NB4 (cell line): ENCODE measurements around the gene NKD1.

Experiments used
- DNase-seq: peaks from one replicate; pipeline ENCODE4 v3.0.0; 2010; ENCODE audit warnings: low read depth
- H3K4me3 ChIP-seq: one replicate; pipeline ENCODE4 v1.5.1; 2011; ENCODE audit warnings: mild to moderate bottlenecking, low read depth, low read length, moderate library complexity
- CTCF ChIP-seq: IDR thresholded peaks from one replicate; pipeline ENCODE4 v1.5.1; 2012; ENCODE audit warnings: low read depth, low read length
- MAX ChIP-seq: IDR thresholded peaks from 2 replicates; pipeline ENCODE4 v1.6.1; 2011; ENCODE audit warnings: low read depth, low read length
- MYC ChIP-seq: IDR thresholded peaks from 2 replicates; pipeline ENCODE4 v1.6.1; 2011; ENCODE audit warnings: low read depth, low read length
- POLR2A ChIP-seq: IDR thresholded peaks from 2 replicates; pipeline ENCODE4 v1.6.1; 2011; ENCODE audit warnings: mild to moderate bottlenecking; ENCODE audit not compliant: insufficient read length; ENCODE audit errors: extremely low read depth

Gene NKD1

GRCh38 chr16:50553731-50554360, 5.7 kb downstream of the NKD1 start:
- DNase-seq: no peak
- TF ChIP-seq MAX (no peak), POLR2A (no peak), MYC (no peak), CTCF (no peak)
- no peak overlapping the region for H3K4me3 ChIP-seq

GRCh38 chr16:50555269-50555875, 7.2 kb downstream of the NKD1 start:
- H3K4me3 ChIP-seq: no peak overlapping the region
- no peak for TF ChIP-seq CTCF
- no peak for TF ChIP-seq POLR2A
- no peak for TF ChIP-seq MYC
- TF ChIP-seq MAX: no peak
- no peak for DNase-seq

GRCh38 chr16:50555952-50556673, 7.9 kb downstream of the NKD1 start:
- no peak for TF ChIP-seq MYC
- DNase-seq: no peak
- H3K4me3 ChIP-seq: no peak overlapping the region

GRCh38 chr16:50557046-50557445, 8.8 kb downstream of the NKD1 start:
- no peak for DNase-seq
- H3K4me3 ChIP-seq: no peak overlapping the region
- no peak for TF ChIP-seq CTCF
- no peak for TF ChIP-seq MAX
- TF ChIP-seq MYC: no peak
- TF ChIP-seq POLR2A: no peak

GRCh38 chr16:50558913-50559312, 10.7 kb downstream of the NKD1 start:
- H3K4me3 ChIP-seq: no peak overlapping the region
- DNase-seq: no peak
- TF ChIP-seq POLR2A (no peak), CTCF (no peak), MAX (no peak), MYC (no peak)

- no peak overlapping the region for H3K4me3 ChIP-seq
- no peak for DNase-seq
- TF ChIP-seq MYC: no peak
Observed at GRCh38 chr16:50559342-50559741, 11.1 kb downstream of the NKD1 start.
